K562 (cell line): Measurements from ENCODE around the gene ARHGEF16. TPM values are rescaled to one million over a fixed set of nuclear protein-coding genes. Genes with fewer than 3 reads are reported as not detected.
A peak's percentile ranks its signal among the peaks of the same experiment; 100 is the strongest.

ENCODE experiments used
- ATAC-seq: fragments of 200-7000 bp; cut with Tn5 transposase; 3 replicates; pipeline ENCODE4 v1.9.1; 2020; ENCODE audit warnings: moderate library complexity
- BruUV-seq: library from RNA; stranded (reverse); fragments of 400-500 nt; replicated peaks from 2 replicates; lab custom pipeline; 2021; lab: Mats Ljungman, UMichigan
- CTCF ChIA-PET: fragments of 300-600 bp; formaldehyde crosslinking; extraction: SDS; loops from one replicate; lab custom pipeline; 2021; ENCODE audit warnings: low intra/inter-chr PET ratio; lab: Yijun Ruan, JAX
- POLR2A ChIA-PET: fragments of 300-600, 350-650 bp; sonication (Branson Sonifier 250); formaldehyde crosslinking; extraction: SDS; loops from one replicate; lab custom pipeline; 2021; ENCODE audit warnings: antibody characterized with exemption, inconsistent platforms; lab: Yijun Ruan, JAX
- DNase-seq, 4 experiments: peaks; one replicate each; pipeline versions ENCODE4 v3.0.0 to v3.0.0-alpha.2; 2011 to 2018; ENCODE audit warnings: low spot score in 3 of 4, mixed read lengths in 3 of 4; ENCODE audit errors: extremely low read depth in 1 of 4
- FAIRE-seq: peaks from 2 replicates; lab custom pipeline; 2011; peaks lifted over from hg19 to GRCh38; lab: Jason Lieb, UNC
- H2AFZ ChIP-seq: 2 replicates; pipeline ENCODE4 v1.6.0; 2011; ENCODE audit warnings: low read depth, low read length, control low read depth, inconsistent platforms
- H3K27ac ChIP-seq: fragments of 200-600 bp; 3 replicates; pipeline ENCODE4 v1.8.0; 2011; ENCODE audit warnings: low read depth, mild to moderate bottlenecking, control low read depth, inconsistent platforms, low read length, moderate library complexity, mixed read lengths; ENCODE audit errors: extremely low read depth
- H3K27me3 ChIP-seq, 2 experiments: fragments of 300-600 bp in 1 of 2; 2 replicates in 1 of 2; 3 replicates in 1 of 2; pipeline versions ENCODE4 v1.6.0 to v1.8.0; 2011; ENCODE audit warnings: inconsistent platforms in 2 of 2, low read length in 2 of 2, mild to moderate bottlenecking in 1 of 2, mixed read lengths in 1 of 2, moderate library complexity in 1 of 2; ENCODE audit not compliant: control insufficient read depth in 2 of 2, insufficient read depth in 2 of 2
- H3K36me3 ChIP-seq: fragments of 300-600 bp; 3 replicates; pipeline ENCODE4 v1.8.0; 2011; ENCODE audit warnings: mild to moderate bottlenecking, low read length, inconsistent platforms; ENCODE audit not compliant: control insufficient read depth, insufficient read depth
- H3K4me1 ChIP-seq, 2 experiments: fragments of 200-600 bp in 1 of 2; replicated peaks in 1 of 2; 2 replicates in 1 of 2; 3 replicates in 1 of 2; pipeline versions ENCODE4 v1.5.1 to v1.8.0; 2011; ENCODE audit warnings: inconsistent platforms in 2 of 2, low read length in 2 of 2, mild to moderate bottlenecking in 1 of 2, mixed read lengths in 1 of 2, moderate library complexity in 1 of 2; ENCODE audit not compliant: control insufficient read depth in 2 of 2, insufficient read depth in 2 of 2
- H3K4me2 ChIP-seq: 2 replicates; pipeline ENCODE4 v1.6.1; 2011; ENCODE audit warnings: low read length, control low read depth, inconsistent platforms, mixed read lengths; ENCODE audit not compliant: insufficient read depth
- H3K4me3 ChIP-seq: fragments of 200-600 bp; sonication (generic), shearing (Covaris generic); 2 replicates; pipeline ENCODE4 v1.5.1; 2016; ENCODE audit warnings: control low read depth, inconsistent platforms
- H3K79me2 ChIP-seq: fragments of 200-600 bp; 3 replicates; pipeline ENCODE4 v1.8.0; 2011; ENCODE audit warnings: low read length, inconsistent platforms; ENCODE audit not compliant: control insufficient read depth, insufficient read depth
- H3K9ac ChIP-seq, 2 experiments: 2 replicates each; pipeline versions ENCODE4 v1.6.0 to v1.6.1; 2011; ENCODE audit warnings: low read depth in 2 of 2, low read length in 2 of 2, control low read depth in 1 of 2, inconsistent platforms in 1 of 2, mild to moderate bottlenecking in 1 of 2, mixed read lengths in 1 of 2; ENCODE audit not compliant: insufficient read depth in 1 of 2
- H3K9me1 ChIP-seq: one replicate; pipeline ENCODE4 v1.6.0; 2011; ENCODE audit warnings: inconsistent platforms, mild to moderate bottlenecking, low read length, moderate library complexity; ENCODE audit not compliant: control insufficient read depth, insufficient read depth
- H3K9me3 ChIP-seq: replicated peaks from 2 replicates; pipeline ENCODE4 v1.5.1; 2011; ENCODE audit warnings: low read depth, low read length, inconsistent platforms; ENCODE audit not compliant: control insufficient read depth, insufficient read depth
- H4K20me1 ChIP-seq: replicated peaks from 2 replicates; pipeline ENCODE4 v1.6.1; 2011; ENCODE audit warnings: low read length, inconsistent platforms, mixed read lengths; ENCODE audit not compliant: control insufficient read depth, insufficient read depth
- MEF2A ChIP-seq: IDR thresholded peaks from 2 replicates; pipeline ENCODE4 v1.6.1; 2011; ENCODE audit warnings: low read depth, mild to moderate bottlenecking, low read length, moderate library complexity; ENCODE audit not compliant: control insufficient read depth
- TEAD2 ChIP-seq: fragments of 450-650 bp; IDR thresholded peaks from 2 replicates; pipeline ENCODE4 v1.6.1; 2016; ENCODE audit warnings: missing genetic modification characterization, control low read depth, missing compliant biosample characterization
- WGBS: fragments of 100-300 bp; shearing (Covaris generic); methylation state at CpG from one replicate; pipeline ENCODE4 v1.1.6; 2016; ENCODE audit warnings: low coverage, mixed read lengths; ENCODE audit not compliant: insufficient coverage; ENCODE audit errors: missing lambda C conversion rate; 5-methylcytosine and 5-hydroxymethylcytosine counted together
- in situ Hi-C: fragments of 300-500 bp; cut with MboI; formaldehyde crosslinking; loops from 4 replicates; pipeline ENCODE4 v1.15.0; 2018; ENCODE audit warnings: inconsistent platforms, mixed read lengths
- intact Hi-C: fragments of 100-400 bp; cut with micrococcal nuclease; formaldehyde crosslinking; loops from 2 replicates; pipeline ENCODE4 v1.14.2; 2022
- polyA plus RNA-seq, 8 experiments: library from polyadenylated mRNA; depleted of rRNA in 4 of 8; stranded (reverse) in 5 of 8; unstranded in 3 of 8; fragments of >200 nt; fragmentation: Nextera tagmentation in 2 of 8; fragmentation: Illumina TruSeq in 1 of 8; extraction: Ambion mirVana in 2 of 8; extraction: Trizol in 1 of 8; gene quantifications; 2 replicates each; pipeline versions ENCODE4 v1.2.1 to v1.2.3, GENCODE V29; 2011 to 2014; ENCODE audit warnings: inconsistent platforms in 1 of 8, missing spikeins in 1 of 8
- total RNA-seq, 7 experiments: library from RNA; depleted of rRNA in 6 of 7; stranded (reverse); fragments of >200 nt in 6 of 7; fragmentation: Illumina TruSeq in 2 of 7; extraction: Trizol in 2 of 7; gene quantifications; 2 replicates each; pipeline versions ENCODE4 v1.2.1 to v1.2.3, GENCODE V29; 2011 to 2021; ENCODE audit warnings: low replicate concordance in 1 of 7
- TF ChIP-seq, protein P1 (sequence below), 2 experiments: IDR thresholded peaks; 2 replicates each; pipeline ENCODE4 v1.6.1; 2012; ENCODE audit warnings: improper control_type of control experiment in 2 of 2, low read depth in 2 of 2, low read length in 2 of 2, borderline replicate concordance in 1 of 2

ARHGEF16 gene
- total and polyA plus RNA-seq, 9 of the 15 experiments (the other 6 are each of a cell fraction or from before 2014, with no cell fraction given): 0.15 to 1.2 (median 0.49) TPM; not detected in 2

DNA sequence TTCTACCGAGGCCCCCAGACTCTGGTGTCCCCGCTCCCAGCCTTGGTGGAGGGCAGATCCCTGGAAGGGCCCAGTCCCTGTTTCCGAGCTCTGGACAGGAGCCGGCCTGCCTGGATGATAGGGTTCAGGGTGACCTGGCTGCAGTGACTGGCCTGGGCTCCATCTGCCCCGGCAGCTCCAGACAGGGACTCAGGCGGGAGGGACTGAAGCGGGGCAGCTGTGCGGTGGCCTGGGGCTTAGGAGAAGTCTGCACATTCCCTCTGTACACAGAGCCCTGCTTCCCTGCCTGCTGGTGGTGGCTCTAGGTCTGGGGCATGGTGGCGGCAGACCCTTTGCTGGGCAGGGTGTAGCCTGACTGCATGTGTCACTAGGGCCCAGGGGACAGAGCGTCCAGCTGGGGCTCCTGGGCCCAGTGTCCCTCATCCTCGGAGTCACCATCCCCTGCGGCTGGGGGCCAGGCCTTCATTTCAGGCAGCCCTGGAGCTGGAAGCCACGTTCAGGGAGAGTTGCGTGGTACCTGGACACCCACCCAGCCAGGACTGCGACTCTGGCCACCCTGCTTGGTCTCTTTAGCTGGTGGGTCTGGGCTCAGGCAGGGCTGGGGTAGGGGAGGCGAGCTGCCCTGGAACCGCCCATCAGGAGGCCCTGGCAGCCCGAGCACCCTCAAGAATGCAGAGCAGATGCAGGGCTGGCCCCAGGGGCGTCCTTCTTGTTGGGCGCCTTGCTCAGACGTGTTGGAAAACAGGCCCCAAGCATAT lies 9.6 kb downstream of the ARHGEF16 start:
- CTCF ChIA-PET: no interaction called here
- FAIRE-seq: no peak
- in situ Hi-C loops: no loop called here

More for the DNA sequence above, 9.6 kb downstream of the ARHGEF16 start:
- Histone ChIP-seq H3K4me2 (no peak overlapping the region), H3K27me3 (peaks cover 63 to 94% of the 10 kb centered on the region in 2 experiments; a peak in 4 of 5 replicates), H3K9ac (no peak overlapping the region; a peak in 1 of 4 replicates), H3K36me3 (no peaks in the 10 kb centered on the region), H3K9me3 (no peaks in the 10 kb centered on the region), H3K4me1 (peaks cover 0 to 40% of the 10 kb centered on the region in 2 experiments; a peak in 2 of 5 replicates), H4K20me1 (peaks cover 51% of the 10 kb centered on the region), H3K27ac (no peak overlapping the region), H2AFZ (no peak overlapping the region), H3K4me3 (no peak overlapping the region), H3K79me2 (no peaks in the 10 kb centered on the region), H3K9me1 (no peaks in the 10 kb centered on the region)
- no TSS peak for BruUV-seq
- intact Hi-C loops: no loop called here
- ATAC-seq (peak; percentile 9; the same call in 1 of the 3 replicates), DNase-seq (no peak)
- 2% methylated on average over 21 of the region's 21 CpGs for WGBS
- TF ChIP-seq TEAD2 (tag): no peak
- TF ChIP-seq, protein P1, sequence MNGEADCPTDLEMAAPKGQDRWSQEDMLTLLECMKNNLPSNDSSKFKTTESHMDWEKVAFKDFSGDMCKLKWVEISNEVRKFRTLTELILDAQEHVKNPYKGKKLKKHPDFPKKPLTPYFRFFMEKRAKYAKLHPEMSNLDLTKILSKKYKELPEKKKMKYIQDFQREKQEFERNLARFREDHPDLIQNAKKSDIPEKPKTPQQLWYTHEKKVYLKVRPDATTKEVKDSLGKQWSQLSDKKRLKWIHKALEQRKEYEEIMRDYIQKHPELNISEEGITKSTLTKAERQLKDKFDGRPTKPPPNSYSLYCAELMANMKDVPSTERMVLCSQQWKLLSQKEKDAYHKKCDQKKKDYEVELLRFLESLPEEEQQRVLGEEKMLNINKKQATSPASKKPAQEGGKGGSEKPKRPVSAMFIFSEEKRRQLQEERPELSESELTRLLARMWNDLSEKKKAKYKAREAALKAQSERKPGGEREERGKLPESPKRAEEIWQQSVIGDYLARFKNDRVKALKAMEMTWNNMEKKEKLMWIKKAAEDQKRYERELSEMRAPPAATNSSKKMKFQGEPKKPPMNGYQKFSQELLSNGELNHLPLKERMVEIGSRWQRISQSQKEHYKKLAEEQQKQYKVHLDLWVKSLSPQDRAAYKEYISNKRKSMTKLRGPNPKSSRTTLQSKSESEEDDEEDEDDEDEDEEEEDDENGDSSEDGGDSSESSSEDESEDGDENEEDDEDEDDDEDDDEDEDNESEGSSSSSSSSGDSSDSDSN (IDR thresholded peaks at IDR 0.05; ENCODE audit: borderline replicate concordance in 1 of 2, low read depth in 2 of 2, low read length in 2 of 2): 0 out of 4 replicates have a peak, but pooled peaks of 1 of the 2 experiments have one; percentile 62
- no peak for TF ChIP-seq MEF2A
- POLR2A ChIA-PET: interaction anchor here (0.6 to 1.1 kb wide), 4 partner anchors 11 to 166 kb away, joined by 3 to 5 read pairs (median 4); no protein-coding TSS in a partner anchor
